GM23338 (cell line): Measurements from ENCODE around the gene SARDH. TPM values are rescaled to one million over a fixed set of nuclear protein-coding genes. Genes with fewer than 3 reads are reported as not detected.

Source experiments
- ATAC-seq: fragments of 200-7000 bp; cut with Tn5 transposase; 3 replicates; pipeline ENCODE4 v1.9.1; 2020
- DNase-seq: peaks from one replicate; pipeline ENCODE4 v3.0.0-alpha.2; 2015; ENCODE audit warnings: low spot score
- H2AFZ ChIP-seq: fragments of 200-600 bp; sonication (generic); 2 replicates; pipeline ENCODE4 v1.8.0; 2016; ENCODE audit warnings: antibody characterized with exemption, mild to moderate bottlenecking, moderate library complexity
- H3F3A ChIP-seq: fragments of 200-600 bp; sonication (generic); replicated peaks from 2 replicates; pipeline ENCODE4 v1.8.0; 2017; ENCODE audit warnings: antibody characterized with exemption, mixed run types, low read depth
- H3K27ac ChIP-seq: fragments of 200-600 bp; sonication (generic); 2 replicates; pipeline ENCODE4 v1.6.1; 2016; ENCODE audit warnings: low read depth
- H3K27me3 ChIP-seq: fragments of 200-600 bp; sonication (generic); 2 replicates; pipeline ENCODE4 v1.8.0; 2016; ENCODE audit warnings: mild to moderate bottlenecking, mixed run types, moderate library complexity; ENCODE audit not compliant: insufficient read depth
- H3K36me3 ChIP-seq: fragments of 200-600 bp; sonication (generic); 2 replicates; pipeline ENCODE4 v1.8.0; 2016; ENCODE audit warnings: mild to moderate bottlenecking; ENCODE audit not compliant: insufficient read depth
- H3K4me1 ChIP-seq: fragments of 200-600 bp; sonication (generic); 2 replicates; pipeline ENCODE4 v1.8.0; 2016; ENCODE audit warnings: mild to moderate bottlenecking, moderate library complexity; ENCODE audit not compliant: insufficient read depth
- H3K4me2 ChIP-seq: fragments of 200-600 bp; sonication (generic); 2 replicates; pipeline ENCODE4 v1.7.1; 2017; ENCODE audit warnings: mixed run types
- H3K4me3 ChIP-seq: fragments of 200-600 bp; sonication (generic); 2 replicates; pipeline ENCODE4 v1.6.1; 2016; ENCODE audit warnings: mixed run types
- H3K79me2 ChIP-seq: fragments of 200-600 bp; sonication (generic); replicated peaks from 2 replicates; pipeline ENCODE4 v1.8.0; 2017; ENCODE audit warnings: mild to moderate bottlenecking; ENCODE audit not compliant: insufficient read depth
- H3K9me2 ChIP-seq: fragments of 200-600 bp; sonication (generic); 2 replicates; pipeline ENCODE4 v1.8.0; 2017; ENCODE audit not compliant: insufficient read depth
- H4K20me1 ChIP-seq: fragments of 200-600 bp; sonication (generic); replicated peaks from 2 replicates; pipeline ENCODE4 v1.8.0; 2017; ENCODE audit warnings: mild to moderate bottlenecking; ENCODE audit not compliant: insufficient read depth
- H3K27ac Mint-ChIP-seq: 2 replicates; pipeline ENCODE4 v1.8.0; 2020; ENCODE audit warnings: inconsistent platforms, mild to moderate bottlenecking, moderate library complexity, mixed read lengths
- H3K27me3 Mint-ChIP-seq: 3 replicates; pipeline ENCODE4 v1.8.0; 2022; ENCODE audit warnings: low read depth, mild to moderate bottlenecking, moderate library complexity, mixed read lengths, inconsistent platforms; ENCODE audit not compliant: insufficient read depth, poor library complexity
- H3K36me3 Mint-ChIP-seq: 3 replicates; pipeline ENCODE4 v1.8.0; 2021; ENCODE audit warnings: low read depth, mild to moderate bottlenecking, inconsistent platforms, moderate library complexity, mixed read lengths
- H3K4me1 Mint-ChIP-seq: 3 replicates; pipeline ENCODE4 v1.8.0; 2020; ENCODE audit warnings: mild to moderate bottlenecking, inconsistent platforms, mixed read lengths
- H3K4me3 Mint-ChIP-seq: 3 replicates; pipeline ENCODE4 v1.8.0; 2021; ENCODE audit warnings: moderate library complexity, mild to moderate bottlenecking, inconsistent platforms, mixed read lengths
- H3K9me3 Mint-ChIP-seq: 3 replicates; pipeline ENCODE4 v1.8.0; 2020; ENCODE audit warnings: moderate library complexity, mild to moderate bottlenecking, inconsistent platforms, mixed read lengths
- CREB1 ChIP-seq: fragments of 250-450 bp; sonication (Bioruptor Pico); IDR thresholded peaks from 2 replicates; pipeline ENCODE4 v1.5.0; 2020; ENCODE audit warnings: low read depth, mild to moderate bottlenecking, moderate library complexity
- ETS1 ChIP-seq: IDR thresholded peaks from 2 replicates; pipeline ENCODE4 v1.6.1; 2016; ENCODE audit warnings: antibody characterized with exemption
- EZH2 ChIP-seq: fragments of 200-600 bp; sonication (generic); IDR thresholded peaks from one replicate; pipeline ENCODE4 v1.8.0; 2017; ENCODE audit warnings: antibody characterized with exemption, mild to moderate bottlenecking, low read depth; ENCODE audit not compliant: unreplicated experiment
- EZH2phosphoT487 ChIP-seq: fragments of 200-600 bp; sonication (generic); IDR thresholded peaks from one replicate; pipeline ENCODE4 v1.8.1; 2018; ENCODE audit warnings: antibody characterized with exemption; ENCODE audit not compliant: unreplicated experiment
- JUNB ChIP-seq: IDR thresholded peaks from one replicate; pipeline ENCODE4 v1.6.1; 2016; ENCODE audit warnings: antibody characterized with exemption; ENCODE audit not compliant: unreplicated experiment
- NANOG ChIP-seq: IDR thresholded peaks from 2 replicates; pipeline ENCODE4 v1.6.1; 2016; ENCODE audit warnings: antibody characterized with exemption, borderline replicate concordance
- POLR2AphosphoS5 ChIP-seq: IDR thresholded peaks from 2 replicates; pipeline ENCODE4 v1.6.1; 2016; ENCODE audit warnings: antibody characterized with exemption, low read depth
- REST ChIP-seq: IDR thresholded peaks from one replicate; pipeline ENCODE4 v1.6.1; 2018; ENCODE audit warnings: antibody characterized with exemption; ENCODE audit not compliant: unreplicated experiment
- STAT1 ChIP-seq: IDR thresholded peaks from one replicate; pipeline ENCODE4 v1.6.1; 2016; ENCODE audit warnings: antibody characterized with exemption; ENCODE audit not compliant: unreplicated experiment
- ZNF114 ChIP-seq: fragments of 250-450 bp; sonication (Bioruptor Pico); IDR thresholded peaks from 2 replicates; pipeline ENCODE4 v1.5.0; 2020; ENCODE audit warnings: mild to moderate bottlenecking, moderate library complexity
- ZNF331 ChIP-seq: fragments of 250-450 bp; sonication (Bioruptor Pico); IDR thresholded peaks from 2 replicates; pipeline ENCODE4 v1.5.0; 2020; ENCODE audit warnings: low read depth, mild to moderate bottlenecking, moderate library complexity
- polyA plus RNA-seq: library from polyadenylated mRNA; unstranded; fragments of >200 nt; fragmentation: Nextera tagmentation; extraction: Ambion mirVana; gene quantifications from 2 replicates; pipeline ENCODE4 v1.2.1, GENCODE V29; 2016
- total RNA-seq: library from RNA; depleted of rRNA; stranded (reverse); fragments of >200 nt; shearing (Covaris generic); gene quantifications from 2 replicates; pipeline ENCODE4 v1.2.3, GENCODE V29; 2014
- TF ChIP-seq, protein P1 (sequence below): fragments of 250-450 bp; sonication (Bioruptor Pico); IDR thresholded peaks from 2 replicates; pipeline ENCODE4 v1.5.0; 2020; ENCODE audit warnings: mild to moderate bottlenecking, moderate library complexity
- TF ChIP-seq, protein P2 (sequence below), 2 experiments: fragments of 200-600 bp in 1 of 2; sonication (generic) in 1 of 2; conservative IDR thresholded peaks; 2 replicates each; pipeline versions ENCODE4 v1.5.1 to v1.6.1; 2016 to 2017; ENCODE audit warnings: antibody characterized with exemption in 2 of 2, low read depth in 2 of 2, mild to moderate bottlenecking in 2 of 2, moderate library complexity in 1 of 2

SARDH gene
- total and polyA plus RNA-seq, 2 experiments from 2014 or later, result 2.8 to 10.4 TPM

DNA sequence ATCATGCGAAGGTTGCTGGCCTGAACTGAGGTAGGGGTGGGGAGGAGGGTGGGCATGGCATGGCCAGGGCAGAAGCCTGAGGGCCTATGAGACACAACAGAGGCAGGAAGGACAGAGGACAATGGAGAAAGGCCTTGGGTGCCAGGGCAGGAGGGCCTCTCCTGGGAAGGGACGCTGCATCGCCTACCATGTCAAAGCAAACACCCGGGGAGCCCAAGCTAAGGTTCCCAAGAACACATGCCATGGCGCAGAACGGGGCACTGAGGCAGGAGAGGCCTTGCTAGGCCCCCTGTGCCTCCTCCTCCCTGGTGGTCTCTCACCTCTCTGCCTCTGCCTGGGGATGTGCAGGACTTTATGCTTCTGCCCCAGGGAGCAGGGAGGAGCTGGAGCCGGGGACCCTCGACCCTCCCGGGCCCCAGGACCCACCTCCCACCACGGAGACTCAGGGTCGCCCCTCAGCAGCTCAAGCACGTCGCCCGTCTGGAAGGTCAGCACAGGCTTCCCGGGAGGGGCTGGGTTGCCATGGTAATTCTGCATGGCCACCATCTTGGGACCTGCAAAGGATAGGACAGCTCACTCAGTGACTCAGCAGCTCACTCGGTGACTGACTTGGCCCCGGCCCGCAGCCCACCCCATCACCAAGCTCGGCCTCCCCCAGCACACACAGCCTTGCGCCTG lies 40.3 kb upstream of the SARDH start:
- ATAC-seq, result no peak
- H3K4me1 Mint-ChIP-seq, result no peaks in the 10 kb centered on the region

More for the DNA sequence above, 40.3 kb upstream of the SARDH start:
- no peak overlapping the region for H3K27ac ChIP-seq
- H3K27me3 ChIP-seq, result no peaks in the 10 kb centered on the region
- H3K27me3 Mint-ChIP-seq, result peaks cover 8% of the 10 kb centered on the region
- H3K79me2 ChIP-seq, result no peaks in the 10 kb centered on the region
- H3F3A ChIP-seq, result no peaks in the 10 kb centered on the region
- DNase-seq, result no peak
- no peaks in the 10 kb centered on the region for H3K4me1 ChIP-seq
- H3K27ac Mint-ChIP-seq, result no peak overlapping the region; the same call in 1 of the 2 replicates
- H3K4me3 Mint-ChIP-seq, result no peak overlapping the region
- no peaks in the 10 kb centered on the region for H3K36me3 ChIP-seq
- H3K4me3 ChIP-seq, result no peak overlapping the region
- no peak for TF ChIP-seq STAT1
- TF ChIP-seq EZH2, result no peak
- TF ChIP-seq, protein P1, sequence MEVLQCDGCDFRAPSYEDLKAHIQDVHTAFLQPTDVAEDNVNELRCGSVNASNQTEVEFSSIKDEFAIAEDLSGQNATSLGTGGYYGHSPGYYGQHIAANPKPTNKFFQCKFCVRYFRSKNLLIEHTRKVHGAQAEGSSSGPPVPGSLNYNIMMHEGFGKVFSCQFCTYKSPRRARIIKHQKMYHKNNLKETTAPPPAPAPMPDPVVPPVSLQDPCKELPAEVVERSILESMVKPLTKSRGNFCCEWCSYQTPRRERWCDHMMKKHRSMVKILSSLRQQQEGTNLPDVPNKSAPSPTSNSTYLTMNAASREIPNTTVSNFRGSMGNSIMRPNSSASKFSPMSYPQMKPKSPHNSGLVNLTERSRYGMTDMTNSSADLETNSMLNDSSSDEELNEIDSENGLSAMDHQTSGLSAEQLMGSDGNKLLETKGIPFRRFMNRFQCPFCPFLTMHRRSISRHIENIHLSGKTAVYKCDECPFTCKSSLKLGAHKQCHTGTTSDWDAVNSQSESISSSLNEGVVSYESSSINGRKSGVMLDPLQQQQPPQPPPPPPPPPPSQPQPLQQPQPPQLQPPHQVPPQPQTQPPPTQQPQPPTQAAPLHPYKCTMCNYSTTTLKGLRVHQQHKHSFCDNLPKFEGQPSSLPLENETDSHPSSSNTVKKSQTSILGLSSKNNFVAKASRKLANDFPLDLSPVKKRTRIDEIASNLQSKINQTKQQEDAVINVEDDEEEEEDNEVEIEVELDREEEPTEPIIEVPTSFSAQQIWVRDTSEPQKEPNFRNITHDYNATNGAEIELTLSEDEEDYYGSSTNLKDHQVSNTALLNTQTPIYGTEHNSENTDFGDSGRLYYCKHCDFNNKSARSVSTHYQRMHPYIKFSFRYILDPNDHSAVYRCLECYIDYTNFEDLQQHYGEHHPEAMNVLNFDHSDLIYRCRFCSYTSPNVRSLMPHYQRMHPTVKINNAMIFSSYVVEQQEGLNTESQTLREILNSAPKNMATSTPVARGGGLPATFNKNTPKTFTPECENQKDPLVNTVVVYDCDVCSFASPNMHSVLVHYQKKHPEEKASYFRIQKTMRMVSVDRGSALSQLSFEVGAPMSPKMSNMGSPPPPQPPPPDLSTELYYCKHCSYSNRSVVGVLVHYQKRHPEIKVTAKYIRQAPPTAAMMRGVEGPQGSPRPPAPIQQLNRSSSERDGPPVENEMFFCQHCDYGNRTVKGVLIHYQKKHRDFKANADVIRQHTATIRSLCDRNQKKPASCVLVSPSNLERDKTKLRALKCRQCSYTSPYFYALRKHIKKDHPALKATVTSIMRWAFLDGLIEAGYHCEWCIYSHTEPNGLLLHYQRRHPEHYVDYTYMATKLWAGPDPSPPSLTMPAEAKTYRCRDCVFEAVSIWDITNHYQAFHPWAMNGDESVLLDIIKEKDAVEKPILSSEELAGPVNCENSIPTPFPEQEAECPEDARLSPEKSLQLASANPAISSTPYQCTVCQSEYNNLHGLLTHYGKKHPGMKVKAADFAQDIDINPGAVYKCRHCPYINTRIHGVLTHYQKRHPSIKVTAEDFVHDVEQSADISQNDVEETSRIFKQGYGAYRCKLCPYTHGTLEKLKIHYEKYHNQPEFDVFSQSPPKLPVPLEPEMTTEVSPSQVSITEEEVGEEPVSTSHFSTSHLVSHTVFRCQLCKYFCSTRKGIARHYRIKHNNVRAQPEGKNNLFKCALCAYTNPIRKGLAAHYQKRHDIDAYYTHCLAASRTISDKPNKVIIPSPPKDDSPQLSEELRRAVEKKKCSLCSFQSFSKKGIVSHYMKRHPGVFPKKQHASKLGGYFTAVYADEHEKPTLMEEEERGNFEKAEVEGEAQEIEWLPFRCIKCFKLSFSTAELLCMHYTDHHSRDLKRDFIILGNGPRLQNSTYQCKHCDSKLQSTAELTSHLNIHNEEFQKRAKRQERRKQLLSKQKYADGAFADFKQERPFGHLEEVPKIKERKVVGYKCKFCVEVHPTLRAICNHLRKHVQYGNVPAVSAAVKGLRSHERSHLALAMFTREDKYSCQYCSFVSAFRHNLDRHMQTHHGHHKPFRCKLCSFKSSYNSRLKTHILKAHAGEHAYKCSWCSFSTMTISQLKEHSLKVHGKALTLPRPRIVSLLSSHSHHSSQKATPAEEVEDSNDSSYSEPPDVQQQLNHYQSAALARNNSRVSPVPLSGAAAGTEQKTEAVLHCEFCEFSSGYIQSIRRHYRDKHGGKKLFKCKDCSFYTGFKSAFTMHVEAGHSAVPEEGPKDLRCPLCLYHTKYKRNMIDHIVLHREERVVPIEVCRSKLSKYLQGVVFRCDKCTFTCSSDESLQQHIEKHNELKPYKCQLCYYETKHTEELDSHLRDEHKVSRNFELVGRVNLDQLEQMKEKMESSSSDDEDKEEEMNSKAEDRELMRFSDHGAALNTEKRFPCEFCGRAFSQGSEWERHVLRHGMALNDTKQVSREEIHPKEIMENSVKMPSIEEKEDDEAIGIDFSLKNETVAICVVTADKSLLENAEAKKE (CRISPR knock-in tag), result no peak
- TF ChIP-seq ZNF114, result no peak
- TF ChIP-seq EZH2phosphoT487, result no peak
- no peak for TF ChIP-seq REST
- TF ChIP-seq POLR2AphosphoS5, result no peak
- TF ChIP-seq JUNB, result no peak
- TF ChIP-seq ETS1, result no peak
- TF ChIP-seq NANOG, result no peak
- no peak for TF ChIP-seq CREB1 (CRISPR knock-in tag)
- TF ChIP-seq ZNF331 (CRISPR knock-in tag), result no peak
- TF ChIP-seq, protein P2, sequence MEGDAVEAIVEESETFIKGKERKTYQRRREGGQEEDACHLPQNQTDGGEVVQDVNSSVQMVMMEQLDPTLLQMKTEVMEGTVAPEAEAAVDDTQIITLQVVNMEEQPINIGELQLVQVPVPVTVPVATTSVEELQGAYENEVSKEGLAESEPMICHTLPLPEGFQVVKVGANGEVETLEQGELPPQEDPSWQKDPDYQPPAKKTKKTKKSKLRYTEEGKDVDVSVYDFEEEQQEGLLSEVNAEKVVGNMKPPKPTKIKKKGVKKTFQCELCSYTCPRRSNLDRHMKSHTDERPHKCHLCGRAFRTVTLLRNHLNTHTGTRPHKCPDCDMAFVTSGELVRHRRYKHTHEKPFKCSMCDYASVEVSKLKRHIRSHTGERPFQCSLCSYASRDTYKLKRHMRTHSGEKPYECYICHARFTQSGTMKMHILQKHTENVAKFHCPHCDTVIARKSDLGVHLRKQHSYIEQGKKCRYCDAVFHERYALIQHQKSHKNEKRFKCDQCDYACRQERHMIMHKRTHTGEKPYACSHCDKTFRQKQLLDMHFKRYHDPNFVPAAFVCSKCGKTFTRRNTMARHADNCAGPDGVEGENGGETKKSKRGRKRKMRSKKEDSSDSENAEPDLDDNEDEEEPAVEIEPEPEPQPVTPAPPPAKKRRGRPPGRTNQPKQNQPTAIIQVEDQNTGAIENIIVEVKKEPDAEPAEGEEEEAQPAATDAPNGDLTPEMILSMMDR (conservative IDR thresholded peaks at IDR 0.05; ENCODE audit: low read depth in 2 of 2), result no peak
- no peaks in the 10 kb centered on the region for H4K20me1 ChIP-seq
- no peak overlapping the region for H3K4me2 ChIP-seq
- no peaks in the 10 kb centered on the region for H3K9me3 Mint-ChIP-seq
- peaks cover 11% of the 10 kb centered on the region; the same call in 2 of the 3 replicates for H3K36me3 Mint-ChIP-seq
- H3K9me2 ChIP-seq, result no peaks in the 10 kb centered on the region
- no peak overlapping the region for H2AFZ ChIP-seq
